Measurements from ENCODE around the gene GLP1R. TPM values are rescaled to one million over a fixed set of nuclear protein-coding genes. Genes with fewer than 3 reads are reported as not detected.
A peak's percentile ranks its signal among the peaks of the same experiment; 100 is the strongest.

The GLP1R gene
- total RNA-seq, 1 donor from 2014 or later = not detected

GRCh38 chr6:39086294-39086693 lies 37.7 kb downstream of the GLP1R start:
- H3K4me1 Mint-ChIP-seq (ENCODE audit: unreplicated experiment) = no peaks in the 10 kb centered on the region
- H3K36me3 Mint-ChIP-seq (ENCODE audit: unreplicated experiment) = no peaks in the 10 kb centered on the region
- H3K4me3 Mint-ChIP-seq (ENCODE audit: unreplicated experiment) = no peak overlapping the region

GRCh38 chr6:39086711-39087110 lies 38.1 kb downstream of the GLP1R start:
- H3K9me3 Mint-ChIP-seq (ENCODE audit: unreplicated experiment) = no peaks in the 10 kb centered on the region
- H3K27ac Mint-ChIP-seq (ENCODE audit: unreplicated experiment) = no peak overlapping the region
- no peak for DNase-seq (ENCODE audit: extremely low spot score, unreplicated experiment)
- H3K4me1 Mint-ChIP-seq (ENCODE audit: unreplicated experiment) = no peaks in the 10 kb centered on the region
- peaks cover 22% of the 10 kb centered on the region for H3K27me3 Mint-ChIP-seq (ENCODE audit: unreplicated experiment)
- no peak for TF ChIP-seq CTCF (IDR thresholded peaks at IDR 0.05)
- H3K36me3 Mint-ChIP-seq (ENCODE audit: unreplicated experiment) = no peaks in the 10 kb centered on the region
- H3K4me3 Mint-ChIP-seq (ENCODE audit: unreplicated experiment) = no peak overlapping the region

More at GRCh38 chr6:39086294-39086693, 37.7 kb downstream of the GLP1R start:
- Mint-ChIP-seq H3K9me3 (ENCODE audit: unreplicated experiment) (no peaks in the 10 kb centered on the region), H3K27ac (ENCODE audit: unreplicated experiment) (no peak overlapping the region), H3K27me3 (ENCODE audit: unreplicated experiment) (peaks cover 17% of the 10 kb centered on the region)
- DNase-seq (ENCODE audit: extremely low spot score, unreplicated experiment) = no peak
- TF ChIP-seq CTCF (IDR thresholded peaks at IDR 0.05) = no peak

GRCh38 chr6:39087197-39087596 lies 38.6 kb downstream of the GLP1R start:
- no peak for TF ChIP-seq CTCF (IDR thresholded peaks at IDR 0.05)
- DNase-seq (ENCODE audit: extremely low spot score, unreplicated experiment) = no peak
- peaks cover 26% of the 10 kb centered on the region for H3K27me3 Mint-ChIP-seq (ENCODE audit: unreplicated experiment)
- H3K4me3 Mint-ChIP-seq (ENCODE audit: unreplicated experiment) = no peak overlapping the region
- no peaks in the 10 kb centered on the region for H3K4me1 Mint-ChIP-seq (ENCODE audit: unreplicated experiment)
- H3K9me3 Mint-ChIP-seq (ENCODE audit: unreplicated experiment) = no peaks in the 10 kb centered on the region
- H3K27ac Mint-ChIP-seq (ENCODE audit: unreplicated experiment) = no peak overlapping the region
- no peaks in the 10 kb centered on the region for H3K36me3 Mint-ChIP-seq (ENCODE audit: unreplicated experiment)

GRCh38 chr6:39088331-39088730 lies 39.8 kb downstream of the GLP1R start:
- H3K4me3 Mint-ChIP-seq (ENCODE audit: unreplicated experiment) = no peak overlapping the region
- no peaks in the 10 kb centered on the region for H3K9me3 Mint-ChIP-seq (ENCODE audit: unreplicated experiment)
- no peaks in the 10 kb centered on the region for H3K4me1 Mint-ChIP-seq (ENCODE audit: unreplicated experiment)
- peaks cover 33% of the 10 kb centered on the region for H3K27me3 Mint-ChIP-seq (ENCODE audit: unreplicated experiment)
- no peaks in the 10 kb centered on the region for H3K36me3 Mint-ChIP-seq (ENCODE audit: unreplicated experiment)
- DNase-seq (ENCODE audit: extremely low spot score, unreplicated experiment) = no peak
- no peak overlapping the region for H3K27ac Mint-ChIP-seq (ENCODE audit: unreplicated experiment)
- TF ChIP-seq CTCF (IDR thresholded peaks at IDR 0.05) = peak; percentile 54

GRCh38 chr6:39090036-39090435 lies 41.5 kb downstream of the GLP1R start:
- Mint-ChIP-seq H3K9me3 (ENCODE audit: unreplicated experiment) (no peaks in the 10 kb centered on the region), H3K27ac (ENCODE audit: unreplicated experiment) (no peak overlapping the region), H3K36me3 (ENCODE audit: unreplicated experiment) (no peaks in the 10 kb centered on the region), H3K4me3 (ENCODE audit: unreplicated experiment) (no peak overlapping the region), H3K27me3 (ENCODE audit: unreplicated experiment) (peaks cover 33% of the 10 kb centered on the region), H3K4me1 (ENCODE audit: unreplicated experiment) (no peaks in the 10 kb centered on the region)
- DNase-seq (ENCODE audit: extremely low spot score, unreplicated experiment) = no peak
- no peak for TF ChIP-seq CTCF (IDR thresholded peaks at IDR 0.05)

All from osteocyte (in vitro differentiated cells).